ENCODE data around the gene HEXIM1. TPM values are rescaled to one million over a fixed set of nuclear protein-coding genes. Genes with fewer than 3 reads are reported as not detected.

The HEXIM1 gene
- total RNA-seq, 2 experiments from 2014 or later, result 12.1 to 16.4 TPM

- Histone ChIP-seq H3K4me1 (ENCODE audit: insufficient read depth, low read length, poor library complexity, severe bottlenecking) (peaks cover 13% of the 10 kb centered on the region), H3K27ac (ENCODE audit: low read depth, low read length, poor library complexity, severe bottlenecking) (no peak overlapping the region), H3K36me3 (ENCODE audit: insufficient read depth, low read length) (peaks cover 68% of the 10 kb centered on the region), H3K9me2 (ENCODE audit: insufficient read depth, low read length) (no peaks in the 10 kb centered on the region), H3K79me2 (ENCODE audit: insufficient read depth, low read depth, low read length) (no peaks in the 10 kb centered on the region), H2AFZ (ENCODE audit: low read length) (no peak overlapping the region), H3K9me3 (ENCODE audit: low read length) (no peaks in the 10 kb centered on the region), H3K4me2 (ENCODE audit: low read length) (no peak overlapping the region), H4K20me1 (ENCODE audit: insufficient read depth, low read length) (no peaks in the 10 kb centered on the region), H3K4me3 (ENCODE audit: low read depth, low read length, poor library complexity, severe bottlenecking) (no peak overlapping the region)
- POLR2A ChIA-PET, result no interaction called here
- TF ChIP-seq EZH2phosphoT487 (IDR thresholded peaks at IDR 0.05; ENCODE audit: borderline replicate concordance, low read depth, low read length) (no peak), CTCF (conservative IDR thresholded peaks at IDR 0.05; ENCODE audit: low read length) (no peak)
- CTCF ChIA-PET (ENCODE audit: unreplicated experiment), result no interaction called here
- intact Hi-C loops (cut with micrococcal nuclease; ENCODE audit: unreplicated experiment), result no loop called here
- no peak for DNase-seq (ENCODE audit: low spot score)
- no TSS peak for BruUV-seq (replicated peaks)
Observed at GRCh38 chr17:45107293-45108010, 40.8 kb upstream of the HEXIM1 start.

GRCh38 chr17:45108051-45108450 lies 40.2 kb upstream of the HEXIM1 start:
- TF ChIP-seq EZH2phosphoT487 (IDR thresholded peaks at IDR 0.05; ENCODE audit: borderline replicate concordance, low read depth, low read length) (no peak), CTCF (conservative IDR thresholded peaks at IDR 0.05; ENCODE audit: low read length) (no peak)
- no peak overlapping the region for H3K4me3 ChIP-seq (ENCODE audit: low read depth, low read length, poor library complexity, severe bottlenecking)
- H3K4me1 ChIP-seq (ENCODE audit: insufficient read depth, low read length, poor library complexity, severe bottlenecking), result peaks cover 13% of the 10 kb centered on the region

More at GRCh38 chr17:45108051-45108450, 40.2 kb upstream of the HEXIM1 start:
- no peaks in the 10 kb centered on the region for H4K20me1 ChIP-seq (ENCODE audit: insufficient read depth, low read length)
- H3K79me2 ChIP-seq (ENCODE audit: insufficient read depth, low read depth, low read length), result no peaks in the 10 kb centered on the region
- no peak for DNase-seq (ENCODE audit: low spot score)
- no peak overlapping the region for H3K27ac ChIP-seq (ENCODE audit: low read depth, low read length, poor library complexity, severe bottlenecking)
- CTCF ChIA-PET (ENCODE audit: unreplicated experiment), result no interaction called here
- H3K9me2 ChIP-seq (ENCODE audit: insufficient read depth, low read length), result no peaks in the 10 kb centered on the region
- intact Hi-C loops (cut with micrococcal nuclease; ENCODE audit: unreplicated experiment), result no loop called here
- BruUV-seq (replicated peaks), result no TSS peak
- peaks cover 62% of the 10 kb centered on the region for H3K36me3 ChIP-seq (ENCODE audit: insufficient read depth, low read length)
- no peak overlapping the region for H2AFZ ChIP-seq (ENCODE audit: low read length)
- no peak overlapping the region for H3K4me2 ChIP-seq (ENCODE audit: low read length)
- no peaks in the 10 kb centered on the region for H3K9me3 ChIP-seq (ENCODE audit: low read length)
- POLR2A ChIA-PET, result interaction anchor here (0.7 kb wide), 1 partner anchor 1309 kb away, joined by 4 read pairs; no protein-coding TSS in a partner anchor

Measured in OCI-LY7 (cell line).